ENCODE results near the gene MBP.

DNA sequence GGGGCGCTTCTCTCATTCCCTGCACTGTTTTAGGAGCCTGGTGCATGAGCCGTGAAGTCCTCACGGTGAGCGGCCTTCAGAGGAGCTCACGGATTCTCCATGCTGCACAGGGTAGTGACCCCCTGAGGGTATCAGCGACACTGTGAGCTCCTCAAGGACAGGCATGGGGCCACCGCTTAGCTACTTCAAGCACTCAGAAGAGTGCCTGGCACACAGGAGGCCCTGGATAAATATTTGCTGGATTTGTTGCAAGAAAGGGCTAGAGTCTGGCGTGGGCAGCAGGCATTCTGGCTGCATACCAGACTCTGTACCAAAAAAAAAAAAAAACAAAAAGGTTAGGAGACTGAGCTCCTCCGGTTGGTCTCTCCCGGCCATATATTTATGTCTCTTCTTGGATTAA, 5.7 kb upstream of the MBP start:
- TF ChIP-seq CTCF (IDR thresholded peaks at IDR 0.05) (no peak), REST (IDR thresholded peaks at IDR 0.05; ENCODE audit: insufficient read depth in 1 of 2, low read depth in 2 of 2, low read length in 1 of 2) (no peak)
